ENCODE results near the gene FPGS.

The FPGS gene

DNA sequence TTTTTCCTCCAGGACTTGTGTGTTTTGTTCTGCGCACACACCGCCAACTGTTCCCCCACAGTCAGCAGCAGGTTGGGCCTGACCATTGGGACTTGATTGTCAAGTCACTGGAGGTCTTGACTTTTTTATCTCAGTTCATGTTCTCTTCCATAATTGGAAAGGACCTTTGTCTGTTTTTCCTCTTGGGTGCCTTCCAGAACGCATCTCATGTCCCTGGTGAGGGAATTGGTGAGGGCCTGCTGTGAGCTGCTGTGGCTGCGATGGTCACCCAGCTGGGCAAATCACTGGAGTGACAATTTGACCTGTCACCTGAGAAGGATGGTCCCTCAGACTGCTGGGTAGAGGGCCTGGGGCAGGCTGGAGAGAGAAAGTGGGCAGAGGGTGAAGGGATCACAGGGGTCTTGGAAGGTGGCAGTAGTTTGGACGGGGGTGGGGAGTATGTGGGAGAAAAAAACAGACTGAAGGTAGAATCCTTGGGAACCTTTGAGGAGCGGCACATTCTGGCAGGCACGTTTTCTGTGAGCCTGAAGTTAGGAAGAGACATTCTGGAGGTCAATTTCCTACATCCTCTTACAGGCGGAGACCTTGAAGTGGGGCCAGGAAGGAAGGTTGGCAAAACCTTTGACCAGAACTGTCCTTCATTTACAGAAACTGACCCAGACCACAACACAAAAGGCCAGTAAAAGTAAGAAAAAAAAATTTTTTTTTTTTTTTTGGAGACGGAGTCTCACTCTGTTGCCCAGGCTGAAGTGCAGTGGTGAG is 12.4 kb upstream of the FPGS start:
- no peak for DNase-seq

- DNase-seq: no peak
Measured at GRCh38 chr9:127791085-127791484, 11.6 kb upstream of the FPGS start.

DNA sequence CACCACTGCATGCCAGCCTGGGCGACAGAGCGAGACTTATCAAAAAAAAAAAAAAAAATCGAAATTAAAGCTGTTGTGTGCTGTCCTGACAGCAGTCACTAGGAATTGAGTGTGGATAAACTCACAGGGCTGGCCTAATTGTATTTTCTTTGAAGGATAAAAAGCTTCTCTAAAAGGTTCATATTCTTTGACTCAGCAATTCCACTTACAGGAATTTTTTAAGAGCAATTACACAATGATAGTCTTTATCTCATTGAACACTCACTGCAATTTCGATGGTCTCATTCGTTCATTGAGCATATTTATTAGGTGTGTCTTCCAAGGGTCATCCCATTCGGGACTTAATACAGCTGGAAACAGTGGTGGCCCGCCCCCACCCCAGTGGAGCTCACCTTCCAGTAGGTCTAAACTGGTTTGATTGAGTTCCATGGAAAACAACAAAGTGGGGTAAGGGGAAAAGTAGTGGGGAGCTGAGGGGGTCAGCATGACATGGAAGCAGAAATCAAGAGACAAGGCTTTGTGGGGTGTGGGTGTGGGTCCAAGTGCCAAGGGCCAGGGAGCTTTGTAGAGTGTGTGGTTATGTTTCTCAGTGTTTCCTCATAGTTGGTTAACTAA is 10.2 kb upstream of the FPGS start:
- DNase-seq: no peak

DNA sequence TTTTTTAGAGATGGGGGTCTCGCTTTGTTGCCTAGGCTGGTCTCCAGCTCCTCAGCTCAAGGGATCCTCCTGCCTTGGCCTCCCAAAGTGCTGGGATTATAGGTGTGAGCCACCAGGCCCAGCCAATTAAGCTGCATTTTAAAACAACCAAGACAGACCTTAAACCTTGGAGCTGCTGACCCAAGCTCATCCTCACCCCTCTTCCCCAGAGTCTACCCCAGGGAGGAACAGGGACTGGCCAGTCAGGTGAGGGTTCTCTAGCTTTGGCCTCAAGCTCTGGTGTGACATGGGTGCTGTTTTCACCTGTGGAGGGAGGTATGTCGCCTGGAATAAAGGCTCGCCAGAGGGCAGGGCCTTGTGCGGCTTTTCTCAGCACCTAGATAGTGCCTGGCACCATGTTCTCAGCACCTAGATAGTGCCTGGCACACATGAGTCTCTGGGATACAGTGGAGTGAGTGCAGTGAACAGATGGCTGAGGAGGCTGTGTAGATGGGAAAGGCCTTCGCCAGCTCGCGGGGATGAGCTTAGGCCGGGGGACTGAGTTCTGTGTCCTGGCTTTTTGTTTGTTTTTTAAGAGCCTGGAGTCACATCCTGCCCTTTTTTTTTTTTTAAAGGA is 9.5 kb upstream of the FPGS start:
- DNase-seq: no peak

DNA sequence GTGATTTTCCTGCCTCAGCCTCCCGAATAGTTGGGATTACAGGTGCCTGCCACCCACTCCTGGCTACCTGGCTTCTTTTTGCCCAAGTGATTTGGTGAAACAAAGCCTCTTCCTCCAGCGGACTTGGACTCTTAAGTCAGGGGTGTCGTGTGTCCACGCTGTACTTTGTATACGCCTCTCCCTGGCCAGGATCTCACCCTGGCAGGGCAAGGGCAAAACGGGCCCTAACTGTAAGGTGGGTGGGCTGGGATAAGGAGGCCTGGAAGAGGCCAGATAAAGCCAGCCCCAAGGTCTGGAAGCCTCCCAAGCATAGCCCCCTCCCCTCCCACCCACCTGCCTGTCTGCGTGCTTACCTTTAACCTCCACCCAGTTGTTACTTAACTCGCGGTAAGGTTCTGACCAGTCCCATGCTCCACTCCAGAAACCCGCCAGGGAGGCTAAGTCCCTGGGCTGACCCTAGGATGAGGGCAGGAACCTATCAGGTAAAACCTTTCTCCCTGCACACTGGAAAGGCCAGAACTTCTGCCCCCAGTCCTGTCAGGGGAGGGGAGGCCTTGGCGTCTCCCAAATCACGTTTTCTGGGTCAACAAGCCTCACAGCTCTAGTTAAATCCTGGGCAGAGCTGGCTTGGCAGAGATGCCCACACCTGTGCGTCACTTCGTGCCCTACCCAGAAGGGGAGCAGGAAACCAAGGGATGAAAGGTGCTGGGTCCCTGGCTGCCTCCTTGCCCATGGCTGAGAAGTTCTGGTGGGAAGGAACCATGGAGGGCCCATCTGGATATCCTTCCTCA is 8.5 kb upstream of the FPGS start:
- no peak for DNase-seq

GRCh38 chr9:127796225-127796813 is 6.4 kb upstream of the FPGS start:
- no peak for DNase-seq

GRCh38 chr9:127796852-127797370 is 5.8 kb upstream of the FPGS start:
- DNase-seq: no peak

GRCh38 chr9:127801955-127802575 is 617 bp upstream of the FPGS start:
- DNase-seq: no peak

GRCh38 chr9:127803507-127804352 is 1.0 kb downstream of the FPGS start:
- DNase-seq: no peak

DNA sequence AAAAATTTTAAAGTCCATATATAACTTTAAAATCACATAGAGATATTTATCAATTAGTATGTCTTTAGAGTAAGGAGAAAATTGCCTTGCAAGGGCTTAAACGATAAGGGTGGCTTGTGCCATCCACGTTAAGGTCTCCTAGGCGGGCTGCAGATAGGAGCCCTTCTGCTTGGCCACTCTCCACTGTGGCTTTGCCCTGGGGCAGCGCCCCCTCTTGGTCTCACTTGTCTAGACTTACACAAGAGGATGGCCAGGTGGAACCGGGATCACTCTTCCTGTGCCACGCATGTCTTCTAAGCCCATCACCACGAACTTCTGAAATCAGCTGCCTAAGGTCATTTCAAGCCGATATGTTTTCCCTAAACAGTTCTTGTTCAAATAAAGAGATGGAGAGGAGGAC is 2.9 kb downstream of the FPGS start:
- DNase-seq: peak in 1 of 4 experiments; percentile 16

DNA sequence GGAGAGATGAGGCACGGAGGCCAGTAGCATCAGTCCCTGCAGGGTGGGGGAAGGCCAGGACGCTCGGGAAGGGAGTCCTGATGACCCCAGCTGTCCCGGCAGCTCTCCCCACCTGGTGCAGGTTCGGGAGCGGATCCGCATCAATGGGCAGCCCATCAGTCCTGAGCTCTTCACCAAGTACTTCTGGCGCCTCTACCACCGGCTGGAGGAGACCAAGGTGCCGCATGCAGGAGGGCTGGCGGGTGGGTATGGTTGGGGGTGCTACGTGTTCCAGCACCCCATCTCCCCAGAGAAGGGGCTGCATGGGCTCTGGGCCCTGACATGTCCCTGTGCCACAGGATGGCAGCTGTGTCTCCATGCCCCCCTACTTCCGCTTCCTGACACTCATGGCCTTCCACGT is 4.2 kb downstream of the FPGS start:
- no peak for DNase-seq

DNA sequence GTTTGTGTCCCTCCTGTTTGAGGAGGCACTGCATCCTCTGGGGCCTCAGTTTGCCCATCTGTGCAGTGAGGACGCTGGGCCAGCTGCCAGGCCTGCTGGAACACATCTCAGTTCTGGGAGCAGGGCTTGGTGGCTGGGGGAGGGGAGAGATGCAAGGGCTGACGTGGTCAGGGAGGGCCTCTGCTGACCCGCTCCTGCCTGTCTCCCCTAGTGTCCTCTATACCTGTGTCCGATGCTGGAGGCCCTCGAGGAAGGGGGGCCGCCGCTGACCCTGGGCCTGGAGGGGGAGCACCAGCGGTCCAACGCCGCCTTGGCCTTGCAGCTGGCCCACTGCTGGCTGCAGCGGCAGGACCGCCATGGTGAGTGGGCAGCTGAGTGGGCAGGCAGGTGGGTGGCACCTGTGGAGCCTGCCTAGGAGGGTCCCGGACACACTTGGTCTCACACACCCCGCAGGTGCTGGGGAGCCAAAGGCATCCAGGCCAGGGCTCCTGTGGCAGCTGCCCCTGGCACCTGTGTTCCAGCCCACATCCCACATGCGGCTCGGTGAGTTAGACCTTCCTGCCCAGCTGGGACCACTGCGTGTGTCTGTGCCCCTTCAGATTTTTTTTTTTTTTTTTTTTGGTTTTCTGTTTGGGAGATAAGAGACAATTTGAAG is 5.8 kb downstream of the FPGS start:
- DNase-seq: no peak

DNA sequence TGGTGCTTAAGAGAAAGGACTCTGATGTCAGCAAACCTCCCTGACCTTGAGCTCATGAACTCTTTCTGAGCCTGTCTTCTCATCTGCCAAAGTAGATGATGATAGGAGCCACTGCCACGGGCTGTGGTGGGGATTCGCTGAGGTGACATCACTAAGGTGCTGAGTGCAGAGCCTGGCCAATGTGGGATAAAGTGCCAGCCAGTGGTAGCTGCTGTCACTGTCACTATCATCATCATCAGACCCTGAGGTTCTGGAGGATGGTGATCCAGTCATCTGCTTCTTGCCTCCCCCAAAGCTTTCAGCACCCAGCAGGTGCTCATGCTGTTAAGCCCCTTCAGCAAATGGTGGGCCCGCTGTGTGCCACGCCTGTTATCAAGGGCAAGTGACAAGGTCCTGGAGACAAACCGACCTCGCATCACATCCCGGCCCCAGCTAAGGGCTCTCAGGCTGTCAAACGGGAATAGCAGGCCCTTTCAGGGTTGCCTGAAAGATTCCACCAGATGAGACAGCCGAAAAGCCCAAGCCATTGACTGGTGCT is 6.4 kb downstream of the FPGS start:
- no peak for DNase-seq

DNA sequence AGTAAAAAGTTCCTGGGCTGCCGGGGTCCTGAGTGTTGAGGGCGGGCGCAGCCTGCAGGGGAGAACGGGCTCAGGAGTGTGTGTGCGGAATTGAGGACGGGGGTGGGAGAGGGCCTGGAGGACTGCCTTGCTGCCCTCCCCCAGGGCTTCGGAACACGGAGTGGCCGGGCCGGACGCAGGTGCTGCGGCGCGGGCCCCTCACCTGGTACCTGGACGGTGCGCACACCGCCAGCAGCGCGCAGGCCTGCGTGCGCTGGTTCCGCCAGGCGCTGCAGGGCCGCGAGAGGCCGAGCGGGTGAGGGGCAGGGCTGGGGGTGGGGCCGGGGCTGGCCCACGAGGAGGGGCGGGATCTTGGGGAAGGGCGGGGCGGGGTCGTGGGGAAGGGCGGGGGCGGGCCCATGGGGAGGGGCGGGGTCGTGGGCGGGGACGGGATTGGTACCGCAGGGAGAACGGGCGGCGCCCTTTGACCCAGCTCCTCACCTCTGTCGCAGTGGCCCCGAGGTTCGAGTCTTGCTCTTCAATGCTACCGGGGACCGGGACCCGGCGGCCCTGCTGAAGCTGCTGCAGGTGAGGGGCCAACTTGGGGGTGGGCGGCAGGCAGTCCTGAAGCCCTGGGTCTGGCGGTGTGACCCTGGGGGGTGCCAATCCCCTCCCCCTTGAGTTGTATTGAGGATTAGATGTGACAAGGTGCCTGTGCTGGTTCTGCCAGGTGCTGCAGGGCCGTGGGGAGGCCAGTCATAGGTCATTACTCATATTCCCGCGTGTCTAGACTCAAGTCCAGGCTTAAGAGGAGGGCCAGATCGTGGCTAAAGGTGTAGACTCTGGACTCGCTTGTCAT is 7.1 kb downstream of the FPGS start:
- no peak for DNase-seq

GRCh38 chr9:127810378-127811187 is 7.9 kb downstream of the FPGS start:
- DNase-seq: no peak

GRCh38 chr9:127812011-127812410 is 9.3 kb downstream of the FPGS start:
- DNase-seq: no peak

DNA sequence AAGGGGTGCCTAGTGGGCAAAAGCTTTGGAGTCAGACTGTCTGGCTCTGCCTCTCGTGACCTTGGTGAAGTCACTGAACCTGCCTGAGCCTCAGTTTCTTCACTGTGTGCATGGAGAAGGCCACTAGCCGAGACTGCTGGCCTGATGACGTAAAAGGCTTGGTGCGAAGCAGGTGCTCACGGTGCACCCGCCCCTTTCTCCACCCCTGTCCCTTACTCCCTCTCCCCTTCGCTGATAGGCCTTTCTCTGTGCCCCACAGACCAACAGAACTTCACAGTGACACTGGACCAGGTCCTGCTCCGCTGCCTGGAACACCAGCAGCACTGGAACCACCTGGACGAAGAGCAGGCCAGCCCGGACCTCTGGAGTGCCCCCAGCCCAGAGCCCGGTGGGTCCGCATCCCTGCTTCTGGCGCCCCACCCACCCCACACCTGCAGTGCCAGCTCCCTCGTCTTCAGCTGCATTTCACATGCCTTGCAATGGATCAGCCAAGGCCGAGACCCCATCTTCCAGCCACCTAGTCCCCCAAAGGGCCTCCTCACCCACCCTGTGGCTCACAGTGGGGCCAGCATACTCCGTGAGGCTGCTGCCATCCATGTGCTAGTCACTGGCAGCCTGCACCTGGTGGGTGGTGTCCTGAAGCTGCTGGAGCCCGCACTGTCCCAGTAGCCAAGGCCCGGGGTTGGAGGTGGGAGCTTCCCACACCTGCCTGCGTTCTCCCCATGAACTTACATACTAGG is 10.4 kb downstream of the FPGS start:
- DNase-seq: no peak

DNA sequence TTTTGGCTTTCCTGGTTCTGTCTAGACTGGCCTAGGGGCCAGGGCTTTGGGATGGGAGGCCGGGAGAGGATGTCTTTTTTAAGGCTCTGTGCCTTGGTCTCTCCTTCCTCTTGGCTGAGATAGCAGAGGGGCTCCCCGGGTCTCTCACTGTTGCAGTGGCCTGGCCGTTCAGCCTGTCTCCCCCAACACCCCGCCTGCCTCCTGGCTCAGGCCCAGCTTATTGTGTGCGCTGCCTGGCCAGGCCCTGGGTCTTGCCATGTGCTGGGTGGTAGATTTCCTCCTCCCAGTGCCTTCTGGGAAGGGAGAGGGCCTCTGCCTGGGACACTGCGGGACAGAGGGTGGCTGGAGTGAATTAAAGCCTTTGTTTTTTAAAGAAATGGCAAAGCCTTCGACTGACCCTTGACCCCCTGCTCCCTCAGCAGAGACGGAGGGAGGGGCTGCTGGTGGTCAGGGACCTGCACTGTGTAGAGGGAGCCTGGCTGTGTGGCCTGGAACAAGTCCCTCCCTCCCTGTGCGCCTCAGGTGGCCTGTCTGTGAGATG is 11.1 kb downstream of the FPGS start:
- DNase-seq: no peak
